DOHH2 (cell line): ENCODE measurements around the gene CABP4.
A peak's percentile ranks its signal among the peaks of the same experiment; 100 is the strongest.

Source experiments
- CTCF ChIP-seq: fragments of 200-600 bp; sonication (generic); IDR thresholded peaks from one replicate; pipeline ENCODE4 v1.5.1; 2014; ENCODE audit warnings: antibody characterized with exemption, mild to moderate bottlenecking, low read depth, low read length; ENCODE audit not compliant: poor library complexity, severe bottlenecking
- EZH2phosphoT487 ChIP-seq: fragments of 200-600 bp; sonication (generic); IDR thresholded peaks from 2 replicates; pipeline ENCODE4 v1.6.1; 2017; ENCODE audit warnings: borderline replicate concordance, mild to moderate bottlenecking, antibody characterized with exemption, low read length, moderate library complexity, mixed read lengths

- peak; percentile 29 for TF ChIP-seq CTCF
- TF ChIP-seq EZH2phosphoT487 = no peak
Measured at GRCh38 chr11:67506426-67507051, 51.4 kb downstream of the CABP4 start.
